Measurements from ENCODE around the gene FEZF1. TPM values are rescaled to one million over a fixed set of nuclear protein-coding genes. Genes with fewer than 3 reads are reported as not detected.

FEZF1 gene
- total RNA-seq, 1 experiment from 2014 or later, result not detected

DNA sequence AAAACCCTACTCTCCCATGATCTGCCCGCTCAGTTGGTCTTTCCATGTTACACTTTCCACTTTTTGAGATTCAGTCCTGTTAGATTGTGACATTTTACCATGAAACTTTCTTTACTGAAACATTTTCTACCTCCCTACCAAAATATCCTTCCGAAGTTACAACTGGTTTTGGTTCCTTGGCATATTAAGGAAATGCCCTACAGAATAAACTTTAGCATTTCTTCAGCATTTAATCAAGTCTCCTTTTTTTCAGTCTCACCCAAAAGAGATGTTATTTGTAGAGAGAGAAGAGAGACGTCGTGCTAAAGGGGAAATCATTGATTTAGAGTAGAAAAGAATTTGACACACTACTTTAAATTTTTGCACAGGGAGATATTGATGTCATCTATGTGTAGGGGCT, 9.7 kb upstream of the FEZF1 start:
- DNase-seq, result no peak
- Histone ChIP-seq H3K4me2 (no peak overlapping the region), H3K36me3 (ENCODE audit: low read depth) (no peaks in the 10 kb centered on the region), H3K9me2 (ENCODE audit: insufficient read depth) (no peaks in the 10 kb centered on the region; the same call in 1 of the 2 replicates), H3F3A (ENCODE audit: insufficient read depth, low read depth) (no peaks in the 10 kb centered on the region), H3K27ac (no peak overlapping the region), H4K20me1 (ENCODE audit: insufficient read depth) (no peaks in the 10 kb centered on the region), H3K4me1 (replicated peaks; ENCODE audit: insufficient read depth) (no peaks in the 10 kb centered on the region), H3K27me3 (ENCODE audit: insufficient read depth, low read depth) (no peaks in the 10 kb centered on the region), H2AFZ (no peak overlapping the region), H3K4me3 (no peak overlapping the region), H3K9me3 (ENCODE audit: insufficient read depth, low read depth) (no peaks in the 10 kb centered on the region), H3K79me2 (ENCODE audit: low read depth) (no peaks in the 10 kb centered on the region)
- TF ChIP-seq EZH2 (IDR thresholded peaks at IDR 0.05; ENCODE audit: low read depth), result no peak
- TF ChIP-seq, protein P1, sequence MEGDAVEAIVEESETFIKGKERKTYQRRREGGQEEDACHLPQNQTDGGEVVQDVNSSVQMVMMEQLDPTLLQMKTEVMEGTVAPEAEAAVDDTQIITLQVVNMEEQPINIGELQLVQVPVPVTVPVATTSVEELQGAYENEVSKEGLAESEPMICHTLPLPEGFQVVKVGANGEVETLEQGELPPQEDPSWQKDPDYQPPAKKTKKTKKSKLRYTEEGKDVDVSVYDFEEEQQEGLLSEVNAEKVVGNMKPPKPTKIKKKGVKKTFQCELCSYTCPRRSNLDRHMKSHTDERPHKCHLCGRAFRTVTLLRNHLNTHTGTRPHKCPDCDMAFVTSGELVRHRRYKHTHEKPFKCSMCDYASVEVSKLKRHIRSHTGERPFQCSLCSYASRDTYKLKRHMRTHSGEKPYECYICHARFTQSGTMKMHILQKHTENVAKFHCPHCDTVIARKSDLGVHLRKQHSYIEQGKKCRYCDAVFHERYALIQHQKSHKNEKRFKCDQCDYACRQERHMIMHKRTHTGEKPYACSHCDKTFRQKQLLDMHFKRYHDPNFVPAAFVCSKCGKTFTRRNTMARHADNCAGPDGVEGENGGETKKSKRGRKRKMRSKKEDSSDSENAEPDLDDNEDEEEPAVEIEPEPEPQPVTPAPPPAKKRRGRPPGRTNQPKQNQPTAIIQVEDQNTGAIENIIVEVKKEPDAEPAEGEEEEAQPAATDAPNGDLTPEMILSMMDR (conservative IDR thresholded peaks at IDR 0.05), result no peak
- ChIA-PET POLR2A (ENCODE audit: unreplicated experiment) (no interaction called here), CTCF (no interaction called here)
- intact Hi-C loops (cut with micrococcal nuclease; ENCODE audit: unreplicated experiment), result no loop called here
- BruUV-seq (replicated peaks), result no TSS peak

- no peaks in the 10 kb centered on the region for H3K27me3 ChIP-seq (ENCODE audit: insufficient read depth, low read depth)
- CTCF ChIA-PET, result no interaction called here
- intact Hi-C loops (cut with micrococcal nuclease; ENCODE audit: unreplicated experiment), result no loop called here
These were observed 8.2 kb upstream of the FEZF1 start for GRCh38 chr7:122312789-122313188.

GRCh38 chr7:122311734-122312450, 7.3 kb upstream of the FEZF1 start:
- Histone ChIP-seq H3K27ac (no peak overlapping the region), H3K4me1 (replicated peaks; ENCODE audit: insufficient read depth) (no peaks in the 10 kb centered on the region), H3K4me3 (no peak overlapping the region), H3F3A (ENCODE audit: insufficient read depth, low read depth) (no peaks in the 10 kb centered on the region), H3K27me3 (ENCODE audit: insufficient read depth, low read depth) (no peaks in the 10 kb centered on the region), H3K79me2 (ENCODE audit: low read depth) (no peaks in the 10 kb centered on the region), H3K9me2 (ENCODE audit: insufficient read depth) (no peaks in the 10 kb centered on the region; the same call in 1 of the 2 replicates), H2AFZ (no peak overlapping the region), H3K4me2 (no peak overlapping the region), H3K36me3 (ENCODE audit: low read depth) (no peaks in the 10 kb centered on the region), H3K9me3 (ENCODE audit: insufficient read depth, low read depth) (no peaks in the 10 kb centered on the region), H4K20me1 (ENCODE audit: insufficient read depth) (no peaks in the 10 kb centered on the region)
- BruUV-seq (replicated peaks), result no TSS peak
- intact Hi-C loops (cut with micrococcal nuclease; ENCODE audit: unreplicated experiment), result no loop called here
- POLR2A ChIA-PET (ENCODE audit: unreplicated experiment), result no interaction called here
- DNase-seq, result no peak
- TF ChIP-seq, protein P1 (conservative IDR thresholded peaks at IDR 0.05), result no peak
- no peak for TF ChIP-seq EZH2 (IDR thresholded peaks at IDR 0.05; ENCODE audit: low read depth)
- CTCF ChIA-PET, result no interaction called here

More at GRCh38 chr7:122312789-122313188, 8.2 kb upstream of the FEZF1 start:
- Histone ChIP-seq H3K4me2 (no peak overlapping the region), H3K4me1 (replicated peaks; ENCODE audit: insufficient read depth) (no peaks in the 10 kb centered on the region), H3F3A (ENCODE audit: insufficient read depth, low read depth) (no peaks in the 10 kb centered on the region), H3K79me2 (ENCODE audit: low read depth) (no peaks in the 10 kb centered on the region), H2AFZ (no peak overlapping the region), H4K20me1 (ENCODE audit: insufficient read depth) (no peaks in the 10 kb centered on the region), H3K4me3 (no peak overlapping the region), H3K9me3 (ENCODE audit: insufficient read depth, low read depth) (no peaks in the 10 kb centered on the region), H3K27ac (no peak overlapping the region), H3K9me2 (ENCODE audit: insufficient read depth) (no peaks in the 10 kb centered on the region; the same call in 1 of the 2 replicates), H3K36me3 (ENCODE audit: low read depth) (no peaks in the 10 kb centered on the region)
- TF ChIP-seq, protein P1 (conservative IDR thresholded peaks at IDR 0.05), result no peak
- no peak for TF ChIP-seq EZH2 (IDR thresholded peaks at IDR 0.05; ENCODE audit: low read depth)
- DNase-seq, result no peak
- POLR2A ChIA-PET (ENCODE audit: unreplicated experiment), result no interaction called here
- no TSS peak for BruUV-seq (replicated peaks)

Data from PC-9 (cell line).